K562 (cell line): ENCODE measurements around the gene TFPI. TPM values are rescaled to one million over a fixed set of nuclear protein-coding genes. Genes with fewer than 3 reads are reported as not detected.

Experiments used
- ATAC-seq: fragments of 200-7000 bp; cut with Tn5 transposase; 3 replicates; pipeline ENCODE4 v1.9.1; 2020; ENCODE audit warnings: moderate library complexity
- BruUV-seq: library from RNA; stranded (reverse); fragments of 400-500 nt; replicated peaks from 2 replicates; lab custom pipeline; 2021; lab: Mats Ljungman, UMichigan
- CTCF ChIA-PET: fragments of 300-600 bp; formaldehyde crosslinking; extraction: SDS; loops from one replicate; lab custom pipeline; 2021; ENCODE audit warnings: low intra/inter-chr PET ratio; lab: Yijun Ruan, JAX
- POLR2A ChIA-PET: fragments of 300-600, 350-650 bp; sonication (Branson Sonifier 250); formaldehyde crosslinking; extraction: SDS; loops from one replicate; lab custom pipeline; 2021; ENCODE audit warnings: antibody characterized with exemption, inconsistent platforms; lab: Yijun Ruan, JAX
- DNase-seq, 4 experiments: peaks; one replicate each; pipeline versions ENCODE4 v3.0.0 to v3.0.0-alpha.2; 2011 to 2018; ENCODE audit warnings: low spot score in 3 of 4, mixed read lengths in 3 of 4; ENCODE audit errors: extremely low read depth in 1 of 4
- FAIRE-seq: peaks from 2 replicates; lab custom pipeline; 2011; peaks lifted over from hg19 to GRCh38; lab: Jason Lieb, UNC
- H2AFZ ChIP-seq: 2 replicates; pipeline ENCODE4 v1.6.0; 2011; ENCODE audit warnings: low read depth, low read length, control low read depth, inconsistent platforms
- H3K27ac ChIP-seq: fragments of 200-600 bp; 3 replicates; pipeline ENCODE4 v1.8.0; 2011; ENCODE audit warnings: low read depth, mild to moderate bottlenecking, control low read depth, inconsistent platforms, low read length, moderate library complexity, mixed read lengths; ENCODE audit errors: extremely low read depth
- H3K27me3 ChIP-seq, 2 experiments: fragments of 300-600 bp in 1 of 2; 2 replicates in 1 of 2; 3 replicates in 1 of 2; pipeline versions ENCODE4 v1.6.0 to v1.8.0; 2011; ENCODE audit warnings: inconsistent platforms in 2 of 2, low read length in 2 of 2, mild to moderate bottlenecking in 1 of 2, mixed read lengths in 1 of 2, moderate library complexity in 1 of 2; ENCODE audit not compliant: control insufficient read depth in 2 of 2, insufficient read depth in 2 of 2
- H3K36me3 ChIP-seq: fragments of 300-600 bp; 3 replicates; pipeline ENCODE4 v1.8.0; 2011; ENCODE audit warnings: mild to moderate bottlenecking, low read length, inconsistent platforms; ENCODE audit not compliant: control insufficient read depth, insufficient read depth
- H3K4me1 ChIP-seq, 2 experiments: fragments of 200-600 bp in 1 of 2; replicated peaks in 1 of 2; 2 replicates in 1 of 2; 3 replicates in 1 of 2; pipeline versions ENCODE4 v1.5.1 to v1.8.0; 2011; ENCODE audit warnings: inconsistent platforms in 2 of 2, low read length in 2 of 2, mild to moderate bottlenecking in 1 of 2, mixed read lengths in 1 of 2, moderate library complexity in 1 of 2; ENCODE audit not compliant: control insufficient read depth in 2 of 2, insufficient read depth in 2 of 2
- H3K4me2 ChIP-seq: 2 replicates; pipeline ENCODE4 v1.6.1; 2011; ENCODE audit warnings: low read length, control low read depth, inconsistent platforms, mixed read lengths; ENCODE audit not compliant: insufficient read depth
- H3K4me3 ChIP-seq: fragments of 200-600 bp; sonication (generic), shearing (Covaris generic); 2 replicates; pipeline ENCODE4 v1.5.1; 2016; ENCODE audit warnings: control low read depth, inconsistent platforms
- H3K79me2 ChIP-seq: fragments of 200-600 bp; 3 replicates; pipeline ENCODE4 v1.8.0; 2011; ENCODE audit warnings: low read length, inconsistent platforms; ENCODE audit not compliant: control insufficient read depth, insufficient read depth
- H3K9ac ChIP-seq, 2 experiments: 2 replicates each; pipeline versions ENCODE4 v1.6.0 to v1.6.1; 2011; ENCODE audit warnings: low read depth in 2 of 2, low read length in 2 of 2, control low read depth in 1 of 2, inconsistent platforms in 1 of 2, mild to moderate bottlenecking in 1 of 2, mixed read lengths in 1 of 2; ENCODE audit not compliant: insufficient read depth in 1 of 2
- H3K9me1 ChIP-seq: one replicate; pipeline ENCODE4 v1.6.0; 2011; ENCODE audit warnings: inconsistent platforms, mild to moderate bottlenecking, low read length, moderate library complexity; ENCODE audit not compliant: control insufficient read depth, insufficient read depth
- H3K9me3 ChIP-seq: replicated peaks from 2 replicates; pipeline ENCODE4 v1.5.1; 2011; ENCODE audit warnings: low read depth, low read length, inconsistent platforms; ENCODE audit not compliant: control insufficient read depth, insufficient read depth
- H4K20me1 ChIP-seq: replicated peaks from 2 replicates; pipeline ENCODE4 v1.6.1; 2011; ENCODE audit warnings: low read length, inconsistent platforms, mixed read lengths; ENCODE audit not compliant: control insufficient read depth, insufficient read depth
- CC2D1A ChIP-seq: fragments of 450-650 bp; IDR thresholded peaks from 2 replicates; pipeline ENCODE4 v1.6.1; 2017; ENCODE audit warnings: mild to moderate bottlenecking
- EHMT2 ChIP-seq: fragments of 450-650 bp; IDR thresholded peaks from 2 replicates; pipeline ENCODE4 v1.6.1; 2018; ENCODE audit warnings: antibody characterized with exemption
- HES1 ChIP-seq: fragments of 450-650 bp; IDR thresholded peaks from 2 replicates; pipeline ENCODE4 v1.6.1; 2016; ENCODE audit warnings: low read depth, mild to moderate bottlenecking, moderate library complexity
- JUN ChIP-seq, 2 experiments: sonication (generic) in 1 of 2; formaldehyde crosslinking in 1 of 2; IDR thresholded peaks; 2 replicates each; pipeline versions ENCODE4 v1.6.1 to v1.8.0; 2012 to 2022; ENCODE audit warnings: borderline replicate concordance in 2 of 2, mild to moderate bottlenecking in 2 of 2, improper control_type of control experiment in 1 of 2, low read depth in 1 of 2, low read length in 1 of 2, missing genetic modification reagents in 1 of 2
- KDM1A ChIP-seq, 2 experiments: fragments of 450-650 bp; IDR thresholded peaks; 2 replicates each; pipeline ENCODE4 v1.6.1; 2016; ENCODE audit warnings: mild to moderate bottlenecking in 2 of 2
- MAFK ChIP-seq: IDR thresholded peaks from 2 replicates; pipeline ENCODE4 v1.6.1; 2011; ENCODE audit warnings: low read length, improper control_type of control experiment
- MEIS2 ChIP-seq: fragments of 450-650 bp; IDR thresholded peaks from 2 replicates; pipeline ENCODE4 v1.6.1; 2014; ENCODE audit warnings: mild to moderate bottlenecking; ENCODE audit not compliant: partially characterized antibody
- PHF21A ChIP-seq: fragments of 450-650 bp; IDR thresholded peaks from 2 replicates; pipeline ENCODE4 v1.6.1; 2017; ENCODE audit warnings: low read depth, borderline replicate concordance
- POLR2A ChIP-seq: fragments of 450-650 bp; conservative IDR thresholded peaks from 2 replicates; pipeline ENCODE4 v1.6.1; 2016
- PTBP1 ChIP-seq: fragments of 200-400 bp; formaldehyde crosslinking; IDR thresholded peaks from 2 replicates; pipeline ENCODE4 v1.6.1; 2017; ENCODE audit warnings: low read depth, low read length
- RBFOX2 ChIP-seq: fragments of 200-400 bp; formaldehyde crosslinking; IDR thresholded peaks from 2 replicates; pipeline ENCODE4 v1.6.1; 2017; ENCODE audit warnings: low read depth, mild to moderate bottlenecking, low read length, moderate library complexity
- SMARCC2 ChIP-seq: fragments of 450-650 bp; IDR thresholded peaks from 2 replicates; pipeline ENCODE4 v1.6.1; 2017; ENCODE audit warnings: antibody characterized with exemption, moderate library complexity, mild to moderate bottlenecking, low read depth
- SRSF9 ChIP-seq: fragments of 200-400 bp; formaldehyde crosslinking; IDR thresholded peaks from 2 replicates; pipeline ENCODE4 v1.6.1; 2017; ENCODE audit warnings: low read depth, low read length, borderline replicate concordance
- ZBTB11 ChIP-seq, 3 experiments: fragments of 200-800 bp in 1 of 3; fragments of 250-450 bp in 1 of 3; fragments of 450-650 bp in 1 of 3; sonication (Bioruptor Pico) in 1 of 3; sonication (Bioruptor generic) in 1 of 3; formaldehyde crosslinking in 1 of 3; IDR thresholded peaks; 2 replicates each; pipeline versions ENCODE4 v1.6.1 to v1.8.0; 2016 to 2022; ENCODE audit warnings: mild to moderate bottlenecking in 2 of 3, missing genetic modification characterization in 2 of 3, missing compliant biosample characterization in 1 of 3, moderate library complexity in 1 of 3
- ZNF347 ChIP-seq: fragments of 450-650 bp; formaldehyde crosslinking; IDR thresholded peaks from 2 replicates; pipeline ENCODE4 v1.4.0; 2020; ENCODE audit warnings: low read depth, mild to moderate bottlenecking, moderate library complexity
- ZNF444 ChIP-seq: fragments of 250-450 bp; sonication (Bioruptor Pico); IDR thresholded peaks from 2 replicates; pipeline ENCODE4 v1.4.0; 2020; ENCODE audit warnings: mild to moderate bottlenecking, moderate library complexity
- ZNF707 ChIP-seq: fragments of 250-450 bp; sonication (Bioruptor Pico); conservative IDR thresholded peaks from 2 replicates; pipeline ENCODE4 v1.8.0; 2022; ENCODE audit warnings: inconsistent platforms, mild to moderate bottlenecking, moderate library complexity
- ZNF764 ChIP-seq: fragments of 250-450 bp; sonication (Bioruptor Pico); IDR thresholded peaks from 2 replicates; pipeline ENCODE4 v1.4.0; 2020; ENCODE audit warnings: low read depth, mild to moderate bottlenecking, moderate library complexity
- in situ Hi-C: fragments of 300-500 bp; cut with MboI; formaldehyde crosslinking; loops from 4 replicates; pipeline ENCODE4 v1.15.0; 2018; ENCODE audit warnings: inconsistent platforms, mixed read lengths
- intact Hi-C: fragments of 100-400 bp; cut with micrococcal nuclease; formaldehyde crosslinking; loops from 2 replicates; pipeline ENCODE4 v1.14.2; 2022
- polyA plus RNA-seq, 8 experiments: library from polyadenylated mRNA; depleted of rRNA in 4 of 8; stranded (reverse) in 5 of 8; unstranded in 3 of 8; fragments of >200 nt; fragmentation: Nextera tagmentation in 2 of 8; fragmentation: Illumina TruSeq in 1 of 8; extraction: Ambion mirVana in 2 of 8; extraction: Trizol in 1 of 8; gene quantifications; 2 replicates each; pipeline versions ENCODE4 v1.2.1 to v1.2.3, GENCODE V29; 2011 to 2014; ENCODE audit warnings: inconsistent platforms in 1 of 8, missing spikeins in 1 of 8
- total RNA-seq, 7 experiments: library from RNA; depleted of rRNA in 6 of 7; stranded (reverse); fragments of >200 nt in 6 of 7; fragmentation: Illumina TruSeq in 2 of 7; extraction: Trizol in 2 of 7; gene quantifications; 2 replicates each; pipeline versions ENCODE4 v1.2.1 to v1.2.3, GENCODE V29; 2011 to 2021; ENCODE audit warnings: low replicate concordance in 1 of 7
- TF ChIP-seq, protein P1 (sequence below): fragments of 250-450 bp; sonication (Bioruptor Pico); IDR thresholded peaks from 2 replicates; pipeline ENCODE4 v1.5.0; 2021

The TFPI gene
- total and polyA plus RNA-seq, 9 of the 15 experiments (the other 6 are each of a cell fraction or from before 2014, with no cell fraction given), result 53.5 to 219 (median 100) TPM

DNA sequence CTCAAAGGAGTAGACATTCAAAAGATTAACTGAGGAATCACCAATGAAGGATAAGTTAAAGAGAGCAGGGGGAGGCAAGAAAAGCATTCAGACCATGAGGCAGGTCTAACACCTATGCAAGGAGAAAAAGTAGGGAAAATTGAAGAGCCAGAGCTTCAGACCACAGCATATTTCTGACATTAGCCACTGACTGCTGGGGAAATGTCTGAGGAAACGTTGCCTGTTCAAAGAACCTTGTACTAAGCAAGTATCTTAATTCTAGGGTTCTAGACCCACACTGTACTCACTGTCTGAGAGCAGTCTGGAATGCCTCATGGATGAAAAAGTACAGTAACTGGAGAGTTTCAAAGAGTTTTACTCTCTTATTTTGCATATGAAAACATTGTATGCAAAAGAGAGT lies 39.5 kb upstream of the TFPI start (continued):
- TF ChIP-seq JUN (IDR thresholded peaks at IDR 0.05; ENCODE audit: borderline replicate concordance, low read depth, low read length) (no peak), JUN (CRISPR knock-in tag; IDR thresholded peaks at IDR 0.05; ENCODE audit: borderline replicate concordance) (no peak), HES1 (no peak)

- Histone ChIP-seq H2AFZ (no peak overlapping the region), H3K27ac (no peak overlapping the region), H3K4me3 (no peak overlapping the region), H3K4me2 (no peak overlapping the region), H3K4me1 (no peaks in the 10 kb centered on the region), H3K36me3 (no peaks in the 10 kb centered on the region), H3K9me3 (no peaks in the 10 kb centered on the region), H3K9me1 (no peaks in the 10 kb centered on the region), H3K27me3 (no peaks in the 10 kb centered on the region), H4K20me1 (no peaks in the 10 kb centered on the region), H3K79me2 (no peaks in the 10 kb centered on the region), H3K9ac (no peak overlapping the region)
- CTCF ChIA-PET, result interaction anchor here (0.9 kb wide), 1 partner anchor 11 kb away, joined by 4 read pairs; no protein-coding TSS in a partner anchor
- FAIRE-seq, result no peak
- in situ Hi-C loops (loop anchor here (25.0 kb wide), 1 partner anchor 919 kb away; no protein-coding TSS in a partner anchor), intact Hi-C loops (no loop called here)
- BruUV-seq, result no TSS peak
- POLR2A ChIA-PET, result interaction anchor here (0.6 kb wide), 1 partner anchor 844 kb away, joined by 3 read pairs; no protein-coding TSS in a partner anchor
- no peak for ATAC-seq
- no peak for DNase-seq
- TF ChIP-seq ZNF764, result no peak
- TF ChIP-seq ZBTB11 (CRISPR knock-in tag; IDR thresholded peaks at IDR 0.05), result no peak
- TF ChIP-seq PTBP1, result no peak
- TF ChIP-seq ZNF444 (CRISPR knock-in tag), result no peak
- TF ChIP-seq MAFK, result no peak
- TF ChIP-seq ZNF347 (CRISPR knock-in tag), result no peak
- TF ChIP-seq, protein P1, sequence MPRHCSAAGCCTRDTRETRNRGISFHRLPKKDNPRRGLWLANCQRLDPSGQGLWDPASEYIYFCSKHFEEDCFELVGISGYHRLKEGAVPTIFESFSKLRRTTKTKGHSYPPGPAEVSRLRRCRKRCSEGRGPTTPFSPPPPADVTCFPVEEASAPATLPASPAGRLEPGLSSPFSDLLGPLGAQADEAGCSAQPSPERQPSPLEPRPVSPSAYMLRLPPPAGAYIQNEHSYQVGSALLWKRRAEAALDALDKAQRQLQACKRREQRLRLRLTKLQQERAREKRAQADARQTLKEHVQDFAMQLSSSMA, result no peak
- no peak for TF ChIP-seq CC2D1A
- TF ChIP-seq EHMT2, result no peak
- no peak for TF ChIP-seq KDM1A (IDR thresholded peaks at IDR 0.05)
- TF ChIP-seq ZNF707 (CRISPR knock-in tag), result no peak
- no peak for TF ChIP-seq SRSF9
- no peak for TF ChIP-seq PHF21A
- TF ChIP-seq RBFOX2, result no peak
- TF ChIP-seq POLR2A, result no peak
- no peak for TF ChIP-seq MEIS2
- TF ChIP-seq SMARCC2, result no peak
Observed at GRCh38 chr2:187593098-187593497, 38.9 kb upstream of the TFPI start.
